AG09309 (cell line): ENCODE data around the gene OLFML1.

Experiments
- DNase-seq: peaks from one replicate; pipeline ENCODE4 v3.0.0-alpha.2; 2010; ENCODE audit warnings: low read depth
- H3K4me3 ChIP-seq: 2 replicates; pipeline ENCODE4 v1.5.1; 2011; ENCODE audit warnings: mild to moderate bottlenecking, low read depth, low read length, moderate library complexity; ENCODE audit not compliant: control insufficient read depth
- TF ChIP-seq, protein P1 (sequence below): IDR thresholded peaks from 2 replicates; pipeline ENCODE4 v1.5.1; 2011; ENCODE audit warnings: mild to moderate bottlenecking, low read depth, low read length, inconsistent platforms; ENCODE audit not compliant: insufficient read depth, control insufficient read depth; ENCODE audit errors: missing control alignments

OLFML1 gene

DNA sequence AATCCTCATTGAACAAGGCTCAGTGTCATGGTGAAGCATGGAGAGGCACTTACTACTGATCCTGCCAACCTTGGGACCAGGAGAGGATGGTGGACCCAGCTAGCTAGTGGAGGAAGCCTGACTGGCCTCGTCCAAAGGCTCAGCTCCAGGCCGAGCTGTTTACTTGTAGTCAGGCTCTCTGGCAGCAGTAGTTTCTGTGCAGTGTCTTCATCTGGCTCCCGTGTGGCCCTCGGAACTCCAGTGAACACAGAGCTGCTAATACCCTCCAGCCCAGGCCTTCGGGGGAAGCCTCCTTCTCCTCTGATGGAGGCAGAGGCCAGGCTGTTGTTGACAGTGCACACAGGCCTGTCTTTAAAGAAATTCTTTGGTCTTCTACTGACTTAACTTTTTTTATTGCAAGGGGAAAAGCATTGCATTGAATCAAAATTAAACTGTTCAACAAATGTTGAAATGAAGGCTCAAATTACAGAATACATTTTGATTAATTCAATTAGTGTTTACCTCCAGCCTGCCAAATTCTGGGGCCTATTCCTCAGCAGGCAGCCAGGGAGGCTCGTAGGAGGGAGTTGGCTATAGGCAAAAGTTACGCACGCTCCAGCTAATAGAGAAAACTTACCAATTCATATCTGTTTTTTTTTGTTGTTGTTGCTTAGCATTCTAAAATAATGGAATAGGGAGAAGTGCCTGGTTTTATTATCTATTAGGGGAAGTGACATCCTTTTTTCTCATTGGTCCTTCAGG is 47.3 kb downstream of the OLFML1 start:
- TF ChIP-seq, protein P1, sequence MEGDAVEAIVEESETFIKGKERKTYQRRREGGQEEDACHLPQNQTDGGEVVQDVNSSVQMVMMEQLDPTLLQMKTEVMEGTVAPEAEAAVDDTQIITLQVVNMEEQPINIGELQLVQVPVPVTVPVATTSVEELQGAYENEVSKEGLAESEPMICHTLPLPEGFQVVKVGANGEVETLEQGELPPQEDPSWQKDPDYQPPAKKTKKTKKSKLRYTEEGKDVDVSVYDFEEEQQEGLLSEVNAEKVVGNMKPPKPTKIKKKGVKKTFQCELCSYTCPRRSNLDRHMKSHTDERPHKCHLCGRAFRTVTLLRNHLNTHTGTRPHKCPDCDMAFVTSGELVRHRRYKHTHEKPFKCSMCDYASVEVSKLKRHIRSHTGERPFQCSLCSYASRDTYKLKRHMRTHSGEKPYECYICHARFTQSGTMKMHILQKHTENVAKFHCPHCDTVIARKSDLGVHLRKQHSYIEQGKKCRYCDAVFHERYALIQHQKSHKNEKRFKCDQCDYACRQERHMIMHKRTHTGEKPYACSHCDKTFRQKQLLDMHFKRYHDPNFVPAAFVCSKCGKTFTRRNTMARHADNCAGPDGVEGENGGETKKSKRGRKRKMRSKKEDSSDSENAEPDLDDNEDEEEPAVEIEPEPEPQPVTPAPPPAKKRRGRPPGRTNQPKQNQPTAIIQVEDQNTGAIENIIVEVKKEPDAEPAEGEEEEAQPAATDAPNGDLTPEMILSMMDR: no peak
- DNase-seq: no peak

DNA sequence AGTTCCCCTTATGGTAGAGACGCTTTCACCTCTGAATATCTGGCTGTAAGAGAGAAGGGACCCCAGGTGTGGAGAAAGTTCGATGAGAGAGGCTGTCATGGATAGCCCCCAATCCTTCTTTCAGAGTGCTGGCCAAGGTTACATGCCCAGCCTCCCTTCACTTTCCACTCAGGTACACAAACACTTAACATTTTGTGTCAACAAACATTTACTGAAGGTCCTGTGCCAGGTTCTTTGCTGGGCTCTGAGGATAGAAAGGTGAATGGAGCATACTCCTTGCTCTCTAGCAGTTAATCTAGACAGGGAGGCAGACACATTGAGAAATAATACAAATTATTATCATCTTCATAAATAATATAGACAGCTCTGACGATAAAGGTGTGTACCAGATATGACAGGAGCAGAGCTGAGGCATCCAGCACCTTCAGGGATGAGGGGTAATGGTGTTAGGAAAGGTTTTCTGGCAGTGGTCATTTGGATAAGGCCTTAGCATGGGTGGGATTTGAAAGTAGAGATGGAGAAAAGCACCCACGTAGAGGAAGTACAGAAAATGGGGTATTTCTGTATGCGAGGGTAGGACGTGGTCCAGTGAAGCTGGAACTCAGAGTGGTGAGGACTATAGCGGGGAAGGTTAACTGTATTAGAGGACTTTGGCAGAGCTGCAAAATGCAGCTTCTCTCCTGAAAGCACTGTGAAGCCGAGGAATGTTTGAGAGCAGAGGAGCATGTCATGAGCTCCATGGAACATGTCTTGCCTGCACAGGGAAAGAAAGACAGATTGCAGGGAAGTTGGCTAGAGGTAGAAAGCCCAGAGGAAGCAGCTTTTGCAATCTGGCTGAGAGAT is 48.1 kb downstream of the OLFML1 start:
- no peak overlapping the region for H3K4me3 ChIP-seq
- TF ChIP-seq, protein P1: no peak
- DNase-seq: no peak

More for the DNA sequence above, 47.3 kb downstream of the OLFML1 start:
- no peak overlapping the region for H3K4me3 ChIP-seq

DNA sequence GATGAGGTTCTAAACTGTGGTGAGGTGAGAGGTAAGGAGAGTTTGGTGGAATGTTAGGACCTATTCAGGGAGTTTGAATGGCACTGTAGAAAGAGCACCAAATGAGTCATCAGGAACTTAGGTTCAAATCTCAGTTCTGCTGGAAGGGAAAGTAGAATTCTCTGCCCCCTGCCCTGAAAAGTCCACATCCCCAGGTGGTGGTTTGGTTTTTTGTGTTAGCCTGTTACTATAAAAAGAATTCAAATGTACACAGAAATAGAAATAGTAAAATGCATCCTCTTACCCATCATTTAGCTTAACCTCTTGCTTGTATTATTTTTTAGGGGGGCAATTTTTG is 48.7 kb downstream of the OLFML1 start:
- TF ChIP-seq, protein P1: no peak

DNA sequence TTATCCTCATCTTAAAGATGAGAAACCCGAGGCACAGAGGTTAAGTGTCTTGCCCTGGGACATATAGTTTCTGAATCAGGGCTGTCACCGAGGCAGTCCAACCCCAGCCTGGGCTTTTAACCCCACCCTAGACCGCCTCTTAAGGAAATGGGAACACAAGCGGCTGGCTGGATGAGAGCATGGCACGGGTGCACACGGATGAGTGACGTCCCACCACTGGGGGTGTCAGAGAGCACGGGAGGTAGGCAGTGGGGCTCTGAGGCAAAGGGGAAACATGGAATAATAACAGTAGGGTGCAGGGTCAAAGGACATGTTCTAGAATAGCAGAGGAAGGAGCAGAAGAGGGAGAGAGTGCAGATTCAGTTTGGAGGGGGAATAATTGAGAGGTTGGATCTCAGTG is 50.8 kb downstream of the OLFML1 start:
- H3K4me3 ChIP-seq: no peak overlapping the region
- TF ChIP-seq, protein P1: peak; percentile 11
- no peak for DNase-seq

More for the DNA sequence above, 48.7 kb downstream of the OLFML1 start:
- no peak overlapping the region for H3K4me3 ChIP-seq
- no peak for DNase-seq

DNA sequence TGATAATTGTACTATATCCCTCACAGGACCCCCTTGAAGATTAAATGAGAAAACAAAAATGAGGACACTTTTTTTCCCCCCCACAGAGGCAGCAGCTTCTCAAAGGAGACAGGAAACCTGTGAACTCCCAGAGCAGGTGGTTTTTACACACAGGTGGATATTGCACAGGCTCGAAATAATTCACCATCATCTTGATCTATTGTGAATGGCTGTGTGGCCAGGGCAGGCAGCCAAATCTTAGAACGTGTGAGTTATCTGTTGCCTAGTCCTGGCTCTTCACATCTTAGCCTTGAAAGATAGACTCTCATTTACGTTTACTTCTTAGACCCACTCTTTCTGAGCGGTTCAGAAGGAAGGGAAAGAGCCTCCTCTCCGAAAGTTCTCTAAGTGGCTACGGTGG is 52.0 kb downstream of the OLFML1 start:
- DNase-seq: no peak
- no peak overlapping the region for H3K4me3 ChIP-seq
- TF ChIP-seq, protein P1: no peak

DNA sequence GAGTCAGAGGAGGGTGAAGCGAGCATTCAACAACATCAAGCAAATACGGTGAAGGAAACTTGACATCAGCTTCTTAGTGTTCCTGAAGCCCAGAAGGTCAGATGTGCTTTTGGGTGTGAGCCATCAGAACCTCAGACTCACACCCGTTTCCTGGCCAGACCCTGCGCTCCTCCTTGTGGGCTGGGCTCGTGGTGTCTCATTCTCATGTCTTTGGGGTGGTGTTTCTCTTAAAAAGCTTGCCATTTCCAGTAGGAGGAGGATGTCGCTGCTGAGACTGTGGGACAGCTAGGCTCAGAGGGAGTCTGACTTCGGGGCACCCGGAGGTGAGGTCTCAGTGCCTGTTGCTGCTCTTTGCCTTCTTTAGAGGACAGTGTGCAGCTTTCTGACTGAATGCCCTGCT is 52.7 kb downstream of the OLFML1 start:
- no peak overlapping the region for H3K4me3 ChIP-seq
- TF ChIP-seq, protein P1: no peak
- no peak for DNase-seq
